ENCODE results near the gene CLDN20. TPM values are rescaled to one million over a fixed set of nuclear protein-coding genes. Genes with fewer than 3 reads are reported as not detected.
"Not testable (repeated sequence)": the region's sequence is repeated elsewhere in the genome, so short reads cannot be mapped to it uniquely, and the experiment has no call there.

Gene CLDN20
- total RNA-seq, 1 donor from 2014 or later, result not detected

- DNase-seq (ENCODE audit: low read depth), result no peak
- no peak overlapping the region for H3K4me3 ChIP-seq (ENCODE audit: low read depth, low read length)
- H3K27me3 ChIP-seq (ENCODE audit: control insufficient read depth, insufficient read depth, low read length), result no peaks in the 10 kb centered on the region
- no peaks in the 10 kb centered on the region for H3K36me3 ChIP-seq (ENCODE audit: control insufficient read depth, insufficient read depth, low read length)
- no peak for TF ChIP-seq CTCF (IDR thresholded peaks at IDR 0.05; ENCODE audit: insufficient read depth, low read length, poor library complexity, severe bottlenecking)
These were observed 46.8 kb downstream of the CLDN20 start for GRCh38 chr6:155310596-155310995.

- no peak for TF ChIP-seq CTCF (IDR thresholded peaks at IDR 0.05; ENCODE audit: insufficient read depth, low read length, poor library complexity, severe bottlenecking)
- Histone ChIP-seq H3K27me3 (ENCODE audit: control insufficient read depth, insufficient read depth, low read length) (no peaks in the 10 kb centered on the region), H3K4me3 (ENCODE audit: low read depth, low read length) (no peak overlapping the region), H3K36me3 (ENCODE audit: control insufficient read depth, insufficient read depth, low read length) (no peaks in the 10 kb centered on the region)
- DNase-seq (ENCODE audit: low read depth), result no peak
These were observed 47.3 kb downstream of the CLDN20 start for GRCh38 chr6:155311086-155311485.

- no peak for TF ChIP-seq CTCF (IDR thresholded peaks at IDR 0.05; ENCODE audit: insufficient read depth, low read length, poor library complexity, severe bottlenecking)
- H3K36me3 ChIP-seq (ENCODE audit: control insufficient read depth, insufficient read depth, low read length), result no peaks in the 10 kb centered on the region
- no peaks in the 10 kb centered on the region for H3K27me3 ChIP-seq (ENCODE audit: control insufficient read depth, insufficient read depth, low read length)
- no peak for DNase-seq (ENCODE audit: low read depth)
- H3K4me3 ChIP-seq (ENCODE audit: low read depth, low read length), result no peak overlapping the region
These were observed 47.8 kb downstream of the CLDN20 start for GRCh38 chr6:155311583-155311982.

- not testable (repeated sequence) for H3K27me3 ChIP-seq (ENCODE audit: control insufficient read depth, insufficient read depth, low read length); H3K4me3 ChIP-seq (ENCODE audit: low read depth, low read length); DNase-seq (ENCODE audit: low read depth)
These were observed 49.1 kb downstream of the CLDN20 start for GRCh38 chr6:155312950-155313349.

GRCh38 chr6:155313602-155314091 is 49.8 kb downstream of the CLDN20 start:
- DNase-seq (ENCODE audit: low read depth), result no peak

More at GRCh38 chr6:155312950-155313349, 49.1 kb downstream of the CLDN20 start:
- not testable (repeated sequence) for H3K36me3 ChIP-seq (ENCODE audit: control insufficient read depth, insufficient read depth, low read length)

GRCh38 chr6:155314092-155314772 is 50.4 kb downstream of the CLDN20 start, which contains the start of gene TFB1M:
TSS of gene TFB1M (minus strand) at chr6:155314484. CDS start at chr6:155314428, 56 bp downstream.
- H3K27me3 ChIP-seq (ENCODE audit: control insufficient read depth, insufficient read depth, low read length), result no peaks in the 10 kb centered on the region
- H3K4me3 ChIP-seq (ENCODE audit: low read depth, low read length), result peak within 1 kb of the TSS; percentile 64
- peak; percentile 98 for DNase-seq (ENCODE audit: low read depth)
- TF ChIP-seq CTCF (IDR thresholded peaks at IDR 0.05; ENCODE audit: insufficient read depth, low read length, poor library complexity, severe bottlenecking), result no peak
- no peaks in the 10 kb centered on the region for H3K36me3 ChIP-seq (ENCODE audit: control insufficient read depth, insufficient read depth, low read length)

More at GRCh38 chr6:155313602-155314091, 49.8 kb downstream of the CLDN20 start:
- TF ChIP-seq CTCF (IDR thresholded peaks at IDR 0.05; ENCODE audit: insufficient read depth, low read length, poor library complexity, severe bottlenecking), result no peak
- Histone ChIP-seq H3K4me3 (ENCODE audit: low read depth, low read length) (peak overlapping the region; percentile 64), H3K27me3 (ENCODE audit: control insufficient read depth, insufficient read depth, low read length) (no peaks in the 10 kb centered on the region), H3K36me3 (ENCODE audit: control insufficient read depth, insufficient read depth, low read length) (no peaks in the 10 kb centered on the region)
